ENCODE measurements around the gene HCFC1R1.

DNA sequence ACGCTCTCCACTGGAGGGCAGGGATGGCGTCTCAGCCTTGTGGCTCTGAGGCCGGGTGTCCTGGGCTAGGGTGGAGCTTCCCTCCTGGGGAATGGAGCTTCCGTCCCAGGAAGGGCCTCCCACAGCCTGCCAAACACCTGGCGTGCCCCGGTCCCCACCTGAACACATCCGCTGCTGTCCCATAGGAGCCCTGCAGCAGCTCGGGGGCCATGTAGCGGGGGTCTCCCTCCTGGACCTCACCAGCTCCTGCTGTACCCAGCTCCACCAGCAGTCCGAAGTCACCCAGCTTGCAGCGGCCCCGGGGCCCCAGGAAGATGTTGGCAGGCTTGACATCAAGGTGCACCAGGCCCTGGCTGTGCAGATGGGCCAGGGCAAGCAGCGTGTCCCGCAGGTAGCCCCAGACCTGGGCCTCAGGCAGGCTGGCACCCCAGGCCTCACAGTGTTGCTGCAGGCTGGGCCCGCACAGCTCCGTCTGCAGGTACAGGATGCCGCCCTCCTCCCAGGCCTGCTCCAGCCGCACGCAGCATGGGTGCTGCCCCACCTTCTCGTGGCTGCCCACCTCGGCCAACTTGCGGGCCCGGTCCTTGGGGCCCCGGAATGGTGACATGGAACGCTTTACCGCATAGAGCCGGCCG, 48.5 kb downstream of the HCFC1R1 start:
- TF ChIP-seq, protein P1, sequence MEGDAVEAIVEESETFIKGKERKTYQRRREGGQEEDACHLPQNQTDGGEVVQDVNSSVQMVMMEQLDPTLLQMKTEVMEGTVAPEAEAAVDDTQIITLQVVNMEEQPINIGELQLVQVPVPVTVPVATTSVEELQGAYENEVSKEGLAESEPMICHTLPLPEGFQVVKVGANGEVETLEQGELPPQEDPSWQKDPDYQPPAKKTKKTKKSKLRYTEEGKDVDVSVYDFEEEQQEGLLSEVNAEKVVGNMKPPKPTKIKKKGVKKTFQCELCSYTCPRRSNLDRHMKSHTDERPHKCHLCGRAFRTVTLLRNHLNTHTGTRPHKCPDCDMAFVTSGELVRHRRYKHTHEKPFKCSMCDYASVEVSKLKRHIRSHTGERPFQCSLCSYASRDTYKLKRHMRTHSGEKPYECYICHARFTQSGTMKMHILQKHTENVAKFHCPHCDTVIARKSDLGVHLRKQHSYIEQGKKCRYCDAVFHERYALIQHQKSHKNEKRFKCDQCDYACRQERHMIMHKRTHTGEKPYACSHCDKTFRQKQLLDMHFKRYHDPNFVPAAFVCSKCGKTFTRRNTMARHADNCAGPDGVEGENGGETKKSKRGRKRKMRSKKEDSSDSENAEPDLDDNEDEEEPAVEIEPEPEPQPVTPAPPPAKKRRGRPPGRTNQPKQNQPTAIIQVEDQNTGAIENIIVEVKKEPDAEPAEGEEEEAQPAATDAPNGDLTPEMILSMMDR (IDR thresholded peaks at IDR 0.05; ENCODE audit: borderline replicate concordance, extremely low read depth, low read length, poor library complexity, severe bottlenecking) = no peak
- TF ChIP-seq EZH2 (IDR thresholded peaks at IDR 0.05; ENCODE audit: borderline replicate concordance, low read depth, low read length, severe bottlenecking) = no peak
